Hepatic stellate cell (primary cell): ENCODE measurements around the gene PIK3R5.
A peak's percentile ranks its signal among the peaks of the same experiment; 100 is the strongest.
"Not testable (repeated sequence)": the region's sequence is repeated elsewhere in the genome, so short reads cannot be mapped to it uniquely, and the experiment has no call there.

Source experiments
- DNase-seq: peaks from one replicate; pipeline ENCODE4 v3.0.0; 2011; ENCODE audit warnings: low spot score

The PIK3R5 gene

GRCh38 chr17:8965394-8966168 is at the start of gene PIK3R5:
Gene PIK3R5, minus strand, starts transcription at chr17:8965707. Its CDS starts 54,213 bp downstream, at chr17:8911494.
- DNase-seq, result no peak

GRCh38 chr17:9011001-9011400 is 45.5 kb upstream of the PIK3R5 start:
- DNase-seq, result no peak

GRCh38 chr17:9009737-9010136 is 44.2 kb upstream of the PIK3R5 start:
- no peak for DNase-seq

- no peak for DNase-seq
These were observed 43.6 kb upstream of the PIK3R5 start for GRCh38 chr17:9009096-9009495.

GRCh38 chr17:9007052-9007714 is 41.7 kb upstream of the PIK3R5 start:
- DNase-seq, result no peak

GRCh38 chr17:9006175-9006767 is 40.8 kb upstream of the PIK3R5 start:
- DNase-seq, result no peak

GRCh38 chr17:9004961-9005285 is 39.4 kb upstream of the PIK3R5 start:
- no peak for DNase-seq

- no peak for DNase-seq
These were observed 38.8 kb upstream of the PIK3R5 start for GRCh38 chr17:9004132-9004960.

GRCh38 chr17:9003355-9004131 is 38.0 kb upstream of the PIK3R5 start:
- no peak for DNase-seq

- no peak for DNase-seq
These were observed 37.3 kb upstream of the PIK3R5 start for GRCh38 chr17:9002606-9003354.

GRCh38 chr17:9002227-9002605 is 36.7 kb upstream of the PIK3R5 start:
- no peak for DNase-seq

- DNase-seq, result no peak
These were observed 36.1 kb upstream of the PIK3R5 start for GRCh38 chr17:9001559-9001958.

GRCh38 chr17:8997994-8998628 is 32.6 kb upstream of the PIK3R5 start:
- peak; percentile 59 for DNase-seq

- DNase-seq, result no peak
These were observed 30.2 kb upstream of the PIK3R5 start for GRCh38 chr17:8995711-8996110.

- DNase-seq, result peak; percentile 57
These were observed 28.8 kb upstream of the PIK3R5 start for GRCh38 chr17:8994319-8994718.

GRCh38 chr17:8991514-8992285 is 26.2 kb upstream of the PIK3R5 start:
- DNase-seq, result peak; percentile 57

GRCh38 chr17:8988263-8988935 is 22.9 kb upstream of the PIK3R5 start:
- DNase-seq, result not testable (repeated sequence)

GRCh38 chr17:8986295-8986694 is 20.8 kb upstream of the PIK3R5 start:
- no peak for DNase-seq

- no peak for DNase-seq
These were observed 19.7 kb upstream of the PIK3R5 start for GRCh38 chr17:8985054-8985701.
